CD14-positive monocyte (primary cell): ENCODE measurements around the gene TNFRSF9. TPM values are rescaled to one million over a fixed set of nuclear protein-coding genes. Genes with fewer than 3 reads are reported as not detected.
A peak's percentile ranks its signal among the peaks of the same experiment; 100 is the strongest.

ENCODE experiments used
- DNase-seq, 3 donors: peaks; one replicate each; pipeline ENCODE4 v3.0.0-alpha.2; 2011 to 2022
- H2AFZ ChIP-seq: 2 replicates; pipeline ENCODE4 v1.6.0; 2012; ENCODE audit warnings: mild to moderate bottlenecking, low read depth, low read length, inconsistent platforms; ENCODE audit not compliant: insufficient read depth, poor library complexity, severe bottlenecking
- H3K27ac ChIP-seq, 2 donors: 1 replicate in 1 of 2; 2 replicates in 1 of 2; pipeline ENCODE4 v1.5.1; 2012 to 2013; ENCODE audit warnings: low read length in 2 of 2, control low read depth in 1 of 2, inconsistent platforms in 1 of 2, low read depth in 1 of 2, mild to moderate bottlenecking in 1 of 2
- H3K27me3 ChIP-seq, 2 donors: one replicate each; pipeline versions ENCODE4 v1.6.0 to v1.6.1; 2011 to 2013; ENCODE audit warnings: low read length in 2 of 2; ENCODE audit not compliant: control insufficient read depth in 2 of 2, insufficient read depth in 2 of 2
- H3K36me3 ChIP-seq, 2 donors: replicated peaks in 1 of 2; 1 replicate in 1 of 2; 2 replicates in 1 of 2; pipeline versions ENCODE4 v1.5.1 to v1.6.1; 2012 to 2013; ENCODE audit warnings: low read length in 2 of 2, control low read depth in 1 of 2, inconsistent platforms in 1 of 2, mild to moderate bottlenecking in 1 of 2; ENCODE audit not compliant: insufficient read depth in 2 of 2, control insufficient read depth in 1 of 2
- H3K4me1 ChIP-seq, 2 donors: 1 replicate in 1 of 2; 2 replicates in 1 of 2; pipeline versions ENCODE4 v1.5.1 to v1.6.1; 2012 to 2013; ENCODE audit warnings: low read length in 2 of 2, control low read depth in 1 of 2, inconsistent platforms in 1 of 2, mild to moderate bottlenecking in 1 of 2, moderate library complexity in 1 of 2; ENCODE audit not compliant: insufficient read depth in 2 of 2, control insufficient read depth in 1 of 2
- H3K4me2 ChIP-seq: replicated peaks from 2 replicates; pipeline ENCODE3; 2012; ENCODE audit warnings: low read length, moderate library complexity, mild to moderate bottlenecking; ENCODE audit not compliant: poor library complexity, severe bottlenecking; ENCODE audit errors: extremely low read depth
- H3K4me3 ChIP-seq, 3 experiments: fragments of 200-600 bp in 1 of 3; sonication (generic) in 1 of 3; replicated peaks in 1 of 3; 1 replicate in 2 of 3; 2 replicates in 1 of 3; pipeline ENCODE4 v1.5.1; 2011 to 2013; ENCODE audit warnings: low read length in 3 of 3, mild to moderate bottlenecking in 3 of 3, control low read depth in 2 of 3, low read depth in 2 of 3, inconsistent platforms in 1 of 3, moderate library complexity in 1 of 3
- H3K79me2 ChIP-seq: 2 replicates; pipeline ENCODE4 v1.6.0; 2012; ENCODE audit warnings: mild to moderate bottlenecking, control low read depth, inconsistent platforms, low read length, moderate library complexity; ENCODE audit not compliant: insufficient read depth
- H3K9ac ChIP-seq: 2 replicates; pipeline ENCODE4 v1.6.0; 2017; ENCODE audit warnings: low read length, mild to moderate bottlenecking; ENCODE audit not compliant: insufficient read depth, poor library complexity, severe bottlenecking
- H3K9me3 ChIP-seq, 2 donors: replicated peaks in 1 of 2; 1 replicate in 1 of 2; 2 replicates in 1 of 2; pipeline versions ENCODE4 v1.5.1 to v1.6.1; 2012 to 2013; ENCODE audit warnings: low read length in 2 of 2, control low read depth in 1 of 2; ENCODE audit not compliant: control insufficient read depth in 1 of 2, insufficient read depth in 1 of 2
- H4K20me1 ChIP-seq: 2 replicates; pipeline ENCODE4 v1.6.0; 2012; ENCODE audit warnings: mild to moderate bottlenecking, low read length, control low read depth, moderate library complexity; ENCODE audit not compliant: insufficient read depth
- H3K27ac Mint-ChIP-seq, 7 donors: one replicate each; pipeline ENCODE4 v1.8.0; 2020; ENCODE audit warnings: mild to moderate bottlenecking in 7 of 7, mixed read lengths in 7 of 7, moderate library complexity in 6 of 7, inconsistent platforms in 2 of 7
- H3K27me3 Mint-ChIP-seq, 3 donors: one replicate each; pipeline ENCODE4 v1.8.0; 2021 to 2022; ENCODE audit warnings: low read depth in 3 of 3, mild to moderate bottlenecking in 3 of 3, mixed read lengths in 3 of 3, moderate library complexity in 3 of 3, inconsistent platforms in 1 of 3
- H3K36me3 Mint-ChIP-seq, 2 donors: one replicate each; pipeline ENCODE4 v1.8.0; 2020; ENCODE audit warnings: mixed read lengths in 2 of 2, inconsistent platforms in 1 of 2, mild to moderate bottlenecking in 1 of 2
- H3K4me1 Mint-ChIP-seq: one replicate; pipeline ENCODE4 v1.8.0; 2020; ENCODE audit warnings: mild to moderate bottlenecking, mixed read lengths
- H3K4me3 Mint-ChIP-seq, 2 donors: one replicate each; pipeline ENCODE4 v1.8.0; 2020; ENCODE audit warnings: mild to moderate bottlenecking in 2 of 2, mixed read lengths in 2 of 2, moderate library complexity in 1 of 2
- H3K9me3 Mint-ChIP-seq, 7 donors: one replicate each; pipeline ENCODE4 v1.8.0; 2020 to 2022; ENCODE audit warnings: mixed read lengths in 7 of 7, mild to moderate bottlenecking in 6 of 7, moderate library complexity in 6 of 7, inconsistent platforms in 2 of 7
- WGBS: methylation state at CpG from one replicate; pipeline ENCODE4 v1.1.5; 2013; ENCODE audit warnings: missing lambda C conversion rate; ENCODE audit not compliant: insufficient coverage; 5-methylcytosine and 5-hydroxymethylcytosine counted together
- intact Hi-C, 2 donors: fragments of 100-400 bp; cut with micrococcal nuclease; formaldehyde crosslinking; loops; one replicate each; pipeline versions ENCODE4 v1.15.0 to v1.15.1; 2023
- polyA plus RNA-seq, 3 donors: library from polyadenylated mRNA; depleted of rRNA in 1 of 3; unstranded in 2 of 3; stranded (reverse) in 1 of 3; fragments of 300-500 nt in 2 of 3; fragments of >200 nt in 1 of 3; fragmentation: Illumina TruSeq in 2 of 3; gene quantifications; 1 replicate in 2 of 3; 2 replicates in 1 of 3; pipeline ENCODE4 v1.2.3, GENCODE V29; 2012 to 2021
- TF ChIP-seq, protein P1 (sequence below): fragments of 200-600 bp; IDR thresholded peaks from one replicate; pipeline ENCODE4 v1.8.0; 2022; ENCODE audit warnings: antibody characterized with exemption, mild to moderate bottlenecking

Gene TNFRSF9
- polyA plus RNA-seq, 3 donors: 1.1 to 2.6 (median 2.6) TPM

DNA sequence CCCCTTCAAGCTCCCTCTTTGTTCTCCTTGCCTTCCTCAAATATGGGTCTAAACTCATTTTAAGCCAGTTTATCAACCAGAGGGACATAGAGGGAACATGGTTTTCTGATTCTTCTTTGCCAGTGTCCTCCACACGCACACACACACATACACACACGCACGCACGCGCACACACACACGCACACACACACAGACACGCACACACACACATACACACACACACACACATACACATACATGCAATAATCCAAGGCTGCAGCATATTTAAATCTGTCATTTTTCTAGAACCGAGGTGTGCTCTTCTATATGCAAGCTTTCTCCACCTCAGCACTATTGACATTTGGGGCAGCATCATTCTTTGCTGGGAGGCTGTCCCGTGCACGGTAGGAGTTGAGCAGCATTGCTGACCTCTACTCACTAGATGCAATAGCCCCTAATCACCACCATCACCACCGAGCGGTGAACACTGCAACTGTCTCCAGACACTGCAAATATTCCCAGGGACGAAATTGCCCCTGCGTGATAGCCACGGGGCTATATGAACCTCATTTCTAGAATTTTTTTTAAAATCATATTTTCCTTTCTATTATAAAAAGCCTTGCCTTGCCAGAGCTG is 8.0 kb downstream of the TNFRSF9 start:
- H3K4me2 ChIP-seq: no peak overlapping the region
- H3K4me1 ChIP-seq: peaks cover 10 to 13% of the 10 kb centered on the region in 2 donors
- H3K79me2 ChIP-seq: no peaks in the 10 kb centered on the region
- no peak overlapping the region for H3K4me3 ChIP-seq
- Mint-ChIP-seq H3K27me3 (peaks cover 1 to 6% (median 4%) of the 10 kb centered on the region in 3 donors), H3K27ac (no peak overlapping the region), H3K36me3 (peaks cover 3% of the 10 kb centered on the region in 2 donors), H3K4me3 (no peak overlapping the region), H3K4me1 (peaks cover 16% of the 10 kb centered on the region), H3K9me3 (no peaks in the 10 kb centered on the region)
- no peaks in the 10 kb centered on the region for H3K36me3 ChIP-seq
- TF ChIP-seq, protein P1, sequence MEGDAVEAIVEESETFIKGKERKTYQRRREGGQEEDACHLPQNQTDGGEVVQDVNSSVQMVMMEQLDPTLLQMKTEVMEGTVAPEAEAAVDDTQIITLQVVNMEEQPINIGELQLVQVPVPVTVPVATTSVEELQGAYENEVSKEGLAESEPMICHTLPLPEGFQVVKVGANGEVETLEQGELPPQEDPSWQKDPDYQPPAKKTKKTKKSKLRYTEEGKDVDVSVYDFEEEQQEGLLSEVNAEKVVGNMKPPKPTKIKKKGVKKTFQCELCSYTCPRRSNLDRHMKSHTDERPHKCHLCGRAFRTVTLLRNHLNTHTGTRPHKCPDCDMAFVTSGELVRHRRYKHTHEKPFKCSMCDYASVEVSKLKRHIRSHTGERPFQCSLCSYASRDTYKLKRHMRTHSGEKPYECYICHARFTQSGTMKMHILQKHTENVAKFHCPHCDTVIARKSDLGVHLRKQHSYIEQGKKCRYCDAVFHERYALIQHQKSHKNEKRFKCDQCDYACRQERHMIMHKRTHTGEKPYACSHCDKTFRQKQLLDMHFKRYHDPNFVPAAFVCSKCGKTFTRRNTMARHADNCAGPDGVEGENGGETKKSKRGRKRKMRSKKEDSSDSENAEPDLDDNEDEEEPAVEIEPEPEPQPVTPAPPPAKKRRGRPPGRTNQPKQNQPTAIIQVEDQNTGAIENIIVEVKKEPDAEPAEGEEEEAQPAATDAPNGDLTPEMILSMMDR: no peak
- DNase-seq: no peak
- WGBS: 97% methylated on average over 10 of the region's 15 CpGs
- H3K27ac ChIP-seq: no peak overlapping the region
- no peak overlapping the region for H2AFZ ChIP-seq
- H3K27me3 ChIP-seq: no peaks in the 10 kb centered on the region
- no peaks in the 10 kb centered on the region for H3K9me3 ChIP-seq
- H4K20me1 ChIP-seq: no peaks in the 10 kb centered on the region
- intact Hi-C loops: no loop called here
- no peak overlapping the region for H3K9ac ChIP-seq

DNA sequence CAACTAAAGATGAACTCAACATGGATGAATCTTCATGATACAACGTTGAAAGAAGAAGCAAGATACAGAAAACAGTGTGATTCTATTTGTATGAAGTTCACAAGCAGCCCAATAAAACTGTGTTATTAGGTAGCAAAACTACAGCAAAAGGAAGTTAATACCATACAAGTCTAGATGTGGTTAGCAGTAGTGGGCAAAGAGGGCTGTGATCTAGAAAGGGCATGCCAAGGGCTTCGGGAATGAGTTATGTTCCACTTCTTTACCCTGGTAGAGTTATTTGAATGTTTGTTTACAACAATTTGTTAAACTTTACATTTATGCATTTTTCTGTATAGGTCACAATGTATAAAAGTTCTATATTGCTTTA is 9.2 kb downstream of the TNFRSF9 start:
- Histone ChIP-seq H3K4me3 (no peak overlapping the region), H3K79me2 (no peaks in the 10 kb centered on the region), H3K4me2 (no peak overlapping the region), H4K20me1 (no peaks in the 10 kb centered on the region), H3K4me1 (peaks cover 10 to 13% of the 10 kb centered on the region in 2 donors), H3K9ac (no peak overlapping the region), H3K27me3 (no peaks in the 10 kb centered on the region), H3K9me3 (no peaks in the 10 kb centered on the region), H3K27ac (no peak overlapping the region), H3K36me3 (no peaks in the 10 kb centered on the region), H2AFZ (peak overlapping the region; percentile 21)
- H3K27me3 Mint-ChIP-seq: peaks cover 4 to 7% (median 6%) of the 10 kb centered on the region in 3 donors
- intact Hi-C loops: no loop called here
- no CpG with 5 or more reads among the region's 2 CpGs for WGBS
- no peak overlapping the region for H3K4me3 Mint-ChIP-seq
- TF ChIP-seq, protein P1: no peak
- no peak for DNase-seq
- H3K4me1 Mint-ChIP-seq: peaks cover 12% of the 10 kb centered on the region
- no peaks in the 10 kb centered on the region for H3K9me3 Mint-ChIP-seq
- H3K36me3 Mint-ChIP-seq: peaks cover 0 to 3% of the 10 kb centered on the region in 2 donors
- H3K27ac Mint-ChIP-seq: no peak overlapping the region
